HCT116 (cell line): Measurements from ENCODE around the gene ICA1. TPM values are rescaled to one million over a fixed set of nuclear protein-coding genes. Genes with fewer than 3 reads are reported as not detected.

Experiments used
- ATAC-seq: fragments of 200-7000 bp; cut with Tn5 transposase; 2 replicates; pipeline ENCODE4 v1.9.1; 2020; ENCODE audit warnings: mild to moderate bottlenecking, moderate library complexity
- BruUV-seq: library from RNA; stranded (reverse); fragments of 400-500 nt; replicated peaks from 2 replicates; lab custom pipeline; 2021; lab: Mats Ljungman, UMichigan
- CTCF ChIA-PET: fragments of 300-600 bp; sonication (Branson Sonifier 250); formaldehyde crosslinking; loops from one replicate; lab custom pipeline; 2021; ENCODE audit warnings: antibody characterized with exemption; lab: Charles Lee
- POLR2A ChIA-PET: fragments of 300-600, 350-600 bp; sonication (Branson Sonifier 250); formaldehyde crosslinking; loops from one replicate; lab custom pipeline; 2021; ENCODE audit warnings: antibody characterized with exemption; lab: Charles Lee
- RAD21 ChIA-PET, 2 experiments: fragments of 300-600 bp; sonication (Branson Sonifier 250); formaldehyde crosslinking; loops; one replicate each; lab custom pipeline; 2023; ENCODE audit warnings: low total read pairs in 2 of 2; ENCODE audit not compliant: uncharacterized antibody in 2 of 2, unreplicated experiment in 2 of 2, low non-redundant PET in 1 of 2; lab: Charles Lee
- DNase-seq: peaks from one replicate; pipeline ENCODE4 v3.0.0-alpha.2; 2010; ENCODE audit warnings: low read depth, low spot score
- H2AFZ ChIP-seq: fragments of 200-600 bp; shearing (Covaris generic), sonication (generic); 2 replicates; pipeline ENCODE4 v1.6.1; 2017; ENCODE audit warnings: low read depth, mixed run types, mixed read lengths, antibody characterized with exemption, low read length; ENCODE audit not compliant: poor library complexity, severe bottlenecking
- H3K27ac ChIP-seq: 2 replicates; pipeline ENCODE4 v1.5.1; 2012; ENCODE audit warnings: low read depth, low read length
- H3K27me3 ChIP-seq: fragments of 200-600 bp; sonication (generic); 2 replicates; pipeline ENCODE4 v1.6.1; 2016; ENCODE audit warnings: mixed run types, low read length, mixed read lengths; ENCODE audit not compliant: insufficient read depth
- H3K36me3 ChIP-seq, 2 experiments: fragments of 200-500 bp in 1 of 2; fragments of 200-600 bp in 1 of 2; sonication (Bioruptor generic) in 1 of 2; sonication (generic) in 1 of 2; 2 replicates each; pipeline versions ENCODE4 v1.5.1 to v1.6.1; 2014 to 2016; ENCODE audit warnings: low read length in 2 of 2, inconsistent platforms in 1 of 2, mixed read lengths in 1 of 2, mixed run types in 1 of 2; ENCODE audit not compliant: insufficient read depth in 2 of 2, control insufficient read depth in 1 of 2
- H3K4me1 ChIP-seq, 2 experiments: fragments of 200-600 bp in 1 of 2; sonication (generic) in 1 of 2; 2 replicates each; pipeline versions ENCODE4 v1.5.1 to v1.6.1; 2012 to 2017; ENCODE audit warnings: low read length in 2 of 2, inconsistent platforms in 1 of 2, mild to moderate bottlenecking in 1 of 2, mixed read lengths in 1 of 2, mixed run types in 1 of 2, moderate library complexity in 1 of 2; ENCODE audit not compliant: insufficient read depth in 2 of 2, control insufficient read depth in 1 of 2
- H3K4me2 ChIP-seq: fragments of 200-600 bp; sonication (generic); 2 replicates; pipeline ENCODE4 v1.6.1; 2017; ENCODE audit warnings: mixed run types, low read length, mixed read lengths
- H3K4me3 ChIP-seq, 2 experiments: fragments of 200-600 bp in 1 of 2; sonication (generic) in 1 of 2; replicated peaks in 1 of 2; 2 replicates each; pipeline ENCODE4 v1.5.1; 2011 to 2016; ENCODE audit warnings: low read length in 2 of 2, control low read depth in 1 of 2, low read depth in 1 of 2, mild to moderate bottlenecking in 1 of 2, mixed read lengths in 1 of 2, mixed run types in 1 of 2
- H3K79me2 ChIP-seq: fragments of 200-600 bp; sonication (generic); 2 replicates; pipeline ENCODE4 v1.6.1; 2017; ENCODE audit warnings: mild to moderate bottlenecking, mixed run types, low read length, moderate library complexity, mixed read lengths; ENCODE audit not compliant: insufficient read depth
- H3K9ac ChIP-seq: fragments of 200-600 bp; sonication (generic); 2 replicates; pipeline ENCODE4 v1.6.1; 2016; ENCODE audit warnings: low read length, mixed read lengths
- H3K9me2 ChIP-seq: fragments of 200-600 bp; sonication (generic), shearing (Covaris generic); 2 replicates; pipeline ENCODE4 v1.6.1; 2017; ENCODE audit warnings: mixed run types, mild to moderate bottlenecking, moderate library complexity; ENCODE audit not compliant: insufficient read depth
- H3K9me3 ChIP-seq, 2 experiments: fragments of 200-500 bp in 1 of 2; fragments of 200-600 bp in 1 of 2; sonication (Bioruptor generic) in 1 of 2; sonication (generic) in 1 of 2; 2 replicates each; pipeline ENCODE4 v1.6.1; 2014 to 2017; ENCODE audit warnings: low read length in 2 of 2, mixed read lengths in 2 of 2, inconsistent platforms in 1 of 2, low read depth in 1 of 2, mild to moderate bottlenecking in 1 of 2, mixed run types in 1 of 2, moderate library complexity in 1 of 2; ENCODE audit not compliant: control insufficient read depth in 1 of 2, insufficient read depth in 1 of 2
- H4K20me1 ChIP-seq: fragments of 200-600 bp; sonication (generic), shearing (Covaris generic); 2 replicates; pipeline ENCODE4 v1.6.1; 2017; ENCODE audit warnings: mixed run types, mild to moderate bottlenecking, moderate library complexity; ENCODE audit not compliant: insufficient read depth
- ATF3 ChIP-seq: IDR thresholded peaks from 2 replicates; pipeline ENCODE4 v1.6.1; 2012
- CBX3 ChIP-seq: IDR thresholded peaks from 2 replicates; pipeline ENCODE4 v1.6.1; 2012; ENCODE audit warnings: low read depth
- EGR1 ChIP-seq: IDR thresholded peaks from 2 replicates; pipeline ENCODE4 v1.6.1; 2012; ENCODE audit warnings: low read depth
- ELF1 ChIP-seq: IDR thresholded peaks from 2 replicates; pipeline ENCODE4 v1.6.1; 2012; ENCODE audit warnings: low read depth, borderline replicate concordance
- EZH2phosphoT487 ChIP-seq: fragments of 200-600 bp; IDR thresholded peaks from 2 replicates; pipeline ENCODE4 v1.6.1; 2018; ENCODE audit warnings: antibody characterized with exemption, borderline replicate concordance
- FOSL1 ChIP-seq: IDR thresholded peaks from 2 replicates; pipeline ENCODE4 v1.6.1; 2012; ENCODE audit warnings: low read depth
- JUND ChIP-seq: IDR thresholded peaks from 2 replicates; pipeline ENCODE4 v1.6.1; 2012
- POLR2AphosphoS5 ChIP-seq: IDR thresholded peaks from 2 replicates; pipeline ENCODE4 v1.6.1; 2011; ENCODE audit warnings: mild to moderate bottlenecking, low read depth, low read length, moderate library complexity
- RAD21 ChIP-seq: IDR thresholded peaks from 2 replicates; pipeline ENCODE4 v1.6.1; 2012; ENCODE audit warnings: low read depth, mild to moderate bottlenecking
- SRF ChIP-seq: IDR thresholded peaks from 2 replicates; pipeline ENCODE4 v1.6.1; 2012; ENCODE audit warnings: low read depth
- ZBTB33 ChIP-seq: IDR thresholded peaks from 2 replicates; pipeline ENCODE4 v1.6.1; 2011; ENCODE audit warnings: mild to moderate bottlenecking, low read length, moderate library complexity; ENCODE audit not compliant: insufficient replicate concordance; ENCODE audit errors: extremely low read depth
- ZFX ChIP-seq: fragments of 450-650 bp; IDR thresholded peaks from 2 replicates; pipeline ENCODE4 v1.6.1; 2017
- ZNF274 ChIP-seq: fragments of 200-500 bp; sonication (Bioruptor generic); IDR thresholded peaks from 2 replicates; pipeline ENCODE4 v1.6.1; 2014; ENCODE audit warnings: mild to moderate bottlenecking, low read depth, low read length, inconsistent platforms
- intact Hi-C: fragments of 100-400 bp; cut with micrococcal nuclease; formaldehyde crosslinking; loops from 2 replicates; pipeline ENCODE4 v1.10.0; 2022
- total RNA-seq: library from RNA; stranded (reverse); gene quantifications from one replicate; pipeline ENCODE4 v1.2.1, GENCODE V29; 2021; ENCODE audit not compliant: unreplicated experiment
- TF ChIP-seq, protein P1 (sequence below): IDR thresholded peaks from 2 replicates; pipeline ENCODE4 v1.6.1; 2012

The ICA1 gene
- total RNA-seq, 1 experiment from 2014 or later, result 16.4 TPM

GRCh38 chr7:8209353-8209752, 52.6 kb downstream of the ICA1 start:
- Histone ChIP-seq H3K9me3 (no peaks in the 10 kb centered on the region), H2AFZ (no peak overlapping the region), H3K4me3 (no peak overlapping the region), H4K20me1 (no peaks in the 10 kb centered on the region), H3K79me2 (no peaks in the 10 kb centered on the region), H3K9ac (no peak overlapping the region), H3K27me3 (no peaks in the 10 kb centered on the region), H3K36me3 (no peaks in the 10 kb centered on the region), H3K4me2 (no peak overlapping the region), H3K4me1 (no peaks in the 10 kb centered on the region), H3K27ac (no peak overlapping the region), H3K9me2 (no peaks in the 10 kb centered on the region)
- no peak for DNase-seq
- POLR2A ChIA-PET, result no interaction called here
- ATAC-seq, result no peak
- TF ChIP-seq FOSL1 (no peak), ATF3 (no peak), ZBTB33 (no peak), CBX3 (no peak), POLR2AphosphoS5 (no peak), ELF1 (no peak)
- TF ChIP-seq, protein P1, sequence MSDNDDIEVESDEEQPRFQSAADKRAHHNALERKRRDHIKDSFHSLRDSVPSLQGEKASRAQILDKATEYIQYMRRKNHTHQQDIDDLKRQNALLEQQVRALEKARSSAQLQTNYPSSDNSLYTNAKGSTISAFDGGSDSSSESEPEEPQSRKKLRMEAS, result no peak
- CTCF ChIA-PET, result no interaction called here
- BruUV-seq, result no TSS peak
- intact Hi-C loops, result no loop called here
- RAD21 ChIA-PET, result no interaction called here

DNA sequence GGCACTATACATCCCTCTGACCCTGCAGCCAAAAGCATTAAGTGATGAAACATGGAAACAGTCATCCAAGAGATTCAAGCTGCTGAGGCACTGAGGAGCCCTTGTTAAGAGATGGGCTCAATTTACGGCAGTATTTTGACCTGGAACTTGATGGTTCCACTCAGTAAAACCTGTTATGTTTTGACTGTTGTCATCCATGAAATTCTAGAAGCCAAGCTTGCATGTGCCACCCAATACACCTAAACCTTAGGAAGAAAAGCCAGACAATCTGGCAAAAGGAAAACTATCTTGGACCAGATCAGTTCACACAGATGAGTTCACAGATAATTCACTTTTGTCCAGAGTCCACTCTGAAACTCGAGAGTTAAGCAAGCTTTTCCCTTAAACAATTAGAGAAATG, 53.2 kb downstream of the ICA1 start:
- Histone ChIP-seq H3K9me3 (no peaks in the 10 kb centered on the region), H2AFZ (no peak overlapping the region), H3K27me3 (no peaks in the 10 kb centered on the region), H3K4me2 (no peak overlapping the region), H3K4me1 (no peaks in the 10 kb centered on the region), H3K4me3 (no peak overlapping the region), H3K36me3 (no peaks in the 10 kb centered on the region), H3K27ac (no peak overlapping the region), H3K9ac (no peak overlapping the region), H3K9me2 (no peaks in the 10 kb centered on the region), H3K79me2 (no peaks in the 10 kb centered on the region), H4K20me1 (no peaks in the 10 kb centered on the region)
- TF ChIP-seq ZFX (no peak), EZH2phosphoT487 (no peak), ZNF274 (no peak), ZBTB33 (no peak), EGR1 (no peak), POLR2AphosphoS5 (no peak), SRF (no peak), RAD21 (no peak), JUND (no peak)
- ATAC-seq (no peak), DNase-seq (no peak)
- no TSS peak for BruUV-seq
- POLR2A ChIA-PET, result no interaction called here
- intact Hi-C loops, result no loop called here
- CTCF ChIA-PET, result no interaction called here
- RAD21 ChIA-PET, result no interaction called here
